HG03139 (cell line): ENCODE results near the gene TMEM132C.
"Not testable (repeated sequence)": the region's sequence is repeated elsewhere in the genome, so short reads cannot be mapped to it uniquely, and the experiment has no call there.

Experiments
- ATAC-seq: cut with Tn5 transposase; IDR thresholded peaks from one replicate; pipeline ENCODE4 v1.9.1; 2021; ENCODE audit not compliant: unreplicated experiment

TMEM132C gene

GRCh38 chr12:128604219-128604618 lies 337.2 kb downstream of the TMEM132C start:
- not testable (repeated sequence) for ATAC-seq

- ATAC-seq, result no peak
Measured at GRCh38 chr12:128606051-128606450, 339.1 kb downstream of the TMEM132C start.

GRCh38 chr12:128606538-128606937 lies 339.6 kb downstream of the TMEM132C start:
- ATAC-seq, result no peak

- no peak for ATAC-seq
Measured at GRCh38 chr12:128606970-128607369, 340.0 kb downstream of the TMEM132C start.

- ATAC-seq, result no peak
Measured at GRCh38 chr12:128607641-128608040, 340.7 kb downstream of the TMEM132C start.

- ATAC-seq, result no peak
Measured at GRCh38 chr12:128609861-128610260, 342.9 kb downstream of the TMEM132C start.

GRCh38 chr12:128611736-128612135 lies 344.8 kb downstream of the TMEM132C start:
- ATAC-seq, result no peak

GRCh38 chr12:128612150-128612850 lies 345.3 kb downstream of the TMEM132C start:
- ATAC-seq, result no peak

- no peak for ATAC-seq
Measured at GRCh38 chr12:128613837-128614590, 347.0 kb downstream of the TMEM132C start.

- no peak for ATAC-seq
Measured at GRCh38 chr12:128617304-128617833, 350.4 kb downstream of the TMEM132C start.

- no peak for ATAC-seq
Measured at GRCh38 chr12:128619263-128619662, 352.3 kb downstream of the TMEM132C start.

- no peak for ATAC-seq
Measured at GRCh38 chr12:128621304-128621703, 354.3 kb downstream of the TMEM132C start.

GRCh38 chr12:128623748-128624147 lies 356.8 kb downstream of the TMEM132C start:
- no peak for ATAC-seq

- no peak for ATAC-seq
Measured at GRCh38 chr12:128626808-128627320, 359.9 kb downstream of the TMEM132C start.

- ATAC-seq, result no peak
Measured at GRCh38 chr12:128627659-128628058, 360.7 kb downstream of the TMEM132C start.

GRCh38 chr12:128629979-128630378 lies 363.0 kb downstream of the TMEM132C start:
- ATAC-seq, result no peak

GRCh38 chr12:128637642-128638606 lies 371.0 kb downstream of the TMEM132C start:
- ATAC-seq, result peak; percentile 93

GRCh38 chr12:128639089-128639488 lies 372.1 kb downstream of the TMEM132C start:
- ATAC-seq, result no peak

- no peak for ATAC-seq
Measured at GRCh38 chr12:128643155-128643554, 376.2 kb downstream of the TMEM132C start.

GRCh38 chr12:128644664-128645296 lies 377.8 kb downstream of the TMEM132C start:
- ATAC-seq, result no peak
